GM21737 (cell line): ENCODE measurements around the gene ASPDH.
"Not testable (repeated sequence)": the region's sequence is repeated elsewhere in the genome, so short reads cannot be mapped to it uniquely, and the experiment has no call there.

Experiments used
- ATAC-seq: cut with Tn5 transposase; IDR thresholded peaks from one replicate; pipeline ENCODE4 v1.9.1; 2021; ENCODE audit warnings: mild to moderate bottlenecking, moderate library complexity; ENCODE audit not compliant: unreplicated experiment

ASPDH gene

GRCh38 chr19:50480281-50481111, 33.2 kb downstream of the ASPDH start:
- ATAC-seq: no peak

- no peak for ATAC-seq
Measured at GRCh38 chr19:50479761-50480251, 33.9 kb downstream of the ASPDH start.

- ATAC-seq: no peak
Measured at GRCh38 chr19:50478901-50479715, 34.6 kb downstream of the ASPDH start.

- ATAC-seq: no peak
Measured at GRCh38 chr19:50477751-50478515, 35.8 kb downstream of the ASPDH start.

- no peak for ATAC-seq
Measured at GRCh38 chr19:50476907-50477238, 36.8 kb downstream of the ASPDH start.

GRCh38 chr19:50476224-50476906, 37.3 kb downstream of the ASPDH start, which contains the start of the genes EMC10 and GARIN5A:
EMC10 (plus strand) TSS chr19:50476507; CDS start chr19:50476545, 38 bp downstream.
GARIN5A (minus strand) TSS chr19:50476848; CDS start chr19:50476388, 460 bp downstream.
- ATAC-seq: peak; percentile 81

- ATAC-seq: peak; percentile 24
Measured at GRCh38 chr19:50475736-50476223, 37.9 kb downstream of the ASPDH start.

GRCh38 chr19:50475101-50475568, 38.6 kb downstream of the ASPDH start:
- no peak for ATAC-seq

GRCh38 chr19:50473336-50473735, 40.4 kb downstream of the ASPDH start:
- ATAC-seq: not testable (repeated sequence)

GRCh38 chr19:50468818-50469217, 44.9 kb downstream of the ASPDH start:
- no peak for ATAC-seq

- ATAC-seq: no peak
Measured at GRCh38 chr19:50467566-50467965, 46.1 kb downstream of the ASPDH start.

GRCh38 chr19:50466706-50467039, 47.0 kb downstream of the ASPDH start:
- ATAC-seq: no peak

GRCh38 chr19:50465986-50466705, 47.6 kb downstream of the ASPDH start:
- ATAC-seq: no peak

GRCh38 chr19:50465000-50465399, 48.7 kb downstream of the ASPDH start:
- no peak for ATAC-seq

- no peak for ATAC-seq
Measured at GRCh38 chr19:50464348-50464747, 49.4 kb downstream of the ASPDH start.

GRCh38 chr19:50462970-50463369, 50.7 kb downstream of the ASPDH start:
- ATAC-seq: no peak
